ENCODE data around the gene CFAP46.
A peak's percentile ranks its signal among the peaks of the same experiment; 100 is the strongest.

CFAP46 gene

DNA sequence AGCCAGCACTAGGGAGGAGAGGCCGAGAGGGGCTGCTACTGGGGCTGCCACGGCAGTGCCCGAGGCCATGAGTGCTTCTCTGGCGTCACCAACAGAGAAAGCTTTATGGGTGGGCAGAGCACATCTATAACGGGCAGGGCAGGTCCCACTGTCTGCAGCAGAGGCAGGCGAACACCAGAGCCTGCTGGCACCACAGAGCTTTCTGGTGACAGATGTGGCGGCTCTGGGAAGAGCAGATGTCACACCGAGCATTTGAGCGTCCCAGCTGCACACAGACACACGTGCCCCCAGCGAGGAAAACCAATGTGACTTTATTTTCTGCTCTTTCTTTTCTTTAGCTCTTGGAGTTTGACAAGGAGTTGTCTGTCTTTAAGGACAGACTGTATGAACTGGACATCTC, 176.9 kb downstream of the CFAP46 start:
- Mint-ChIP-seq H3K27me3 (no peaks in the 10 kb centered on the region), H3K27ac (no peak overlapping the region), H3K4me1 (peaks cover 24% of the 10 kb centered on the region), H3K4me3 (no peak overlapping the region), H3K9me3 (no peaks in the 10 kb centered on the region)
- DNase-seq (no peak), ATAC-seq (no peak)

DNA sequence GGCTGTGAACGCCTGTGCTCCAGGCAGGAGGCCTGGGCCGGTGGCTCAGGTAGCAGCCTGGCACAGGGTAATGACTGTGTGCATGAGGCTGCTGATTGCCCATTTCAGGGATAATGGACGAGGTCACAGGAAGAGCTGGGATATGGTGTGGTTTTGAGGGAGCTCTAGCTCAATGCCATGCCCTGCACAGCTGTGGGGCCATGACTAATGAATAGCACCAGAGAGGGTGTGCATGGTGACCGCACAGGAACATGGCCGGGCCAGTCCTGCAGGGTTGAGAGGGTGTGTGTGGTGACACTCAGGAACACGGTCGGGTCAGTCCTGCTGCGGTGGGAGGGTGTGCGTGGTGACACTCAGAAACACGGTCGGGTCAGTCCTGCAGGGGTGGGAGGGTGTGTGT, 178.3 kb downstream of the CFAP46 start:
- Mint-ChIP-seq H3K27me3 (no peaks in the 10 kb centered on the region), H3K4me1 (peaks cover 24% of the 10 kb centered on the region), H3K9me3 (no peaks in the 10 kb centered on the region), H3K27ac (peak overlapping the region in 1 of 2 donors; percentile 92), H3K4me3 (no peak overlapping the region)
- no peak for DNase-seq
- no peak for ATAC-seq

DNA sequence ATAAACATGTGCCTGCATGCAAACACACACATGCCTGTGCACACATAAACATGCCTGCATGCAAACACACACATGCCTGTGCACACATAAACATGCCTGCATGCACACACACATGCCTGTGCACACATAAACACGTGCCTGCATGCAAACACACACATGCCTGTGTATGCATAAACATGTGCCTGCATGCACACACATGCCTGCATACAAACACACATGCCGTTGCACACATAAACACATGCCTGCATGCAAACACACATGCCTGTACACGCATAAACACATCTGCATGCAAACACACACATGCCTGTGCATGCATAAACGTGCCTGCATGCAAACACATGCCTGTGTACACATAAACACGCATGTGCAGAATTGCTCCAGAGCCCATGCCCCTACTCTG, 178.8 kb downstream of the CFAP46 start:
- no peaks in the 10 kb centered on the region for H3K9me3 Mint-ChIP-seq
- ATAC-seq (no peak), DNase-seq (no peak)
- H3K27ac Mint-ChIP-seq = no peak overlapping the region
- H3K27me3 Mint-ChIP-seq = no peaks in the 10 kb centered on the region
- H3K4me3 Mint-ChIP-seq = no peak overlapping the region
- H3K4me1 Mint-ChIP-seq = peaks cover 24% of the 10 kb centered on the region

DNA sequence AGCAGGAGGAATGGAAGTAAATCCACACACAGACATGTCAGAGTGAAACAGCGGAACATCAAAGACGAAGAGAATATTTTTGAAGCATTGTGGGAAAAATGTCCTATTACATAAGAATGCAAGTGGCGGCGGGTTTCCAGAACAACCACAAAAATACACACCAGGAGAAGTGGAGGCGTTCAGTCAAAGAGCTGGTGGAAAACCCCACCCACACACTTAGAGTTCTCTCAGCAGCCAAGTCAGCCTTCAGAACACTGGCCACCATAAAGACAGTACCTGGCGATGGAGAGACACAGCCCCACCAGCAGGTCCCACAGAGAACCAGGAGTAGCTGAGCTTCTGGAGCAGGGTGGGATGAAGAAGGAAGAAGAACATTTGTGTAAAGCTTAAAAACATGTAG, 180.1 kb downstream of the CFAP46 start:
- Mint-ChIP-seq H3K4me1 (peaks cover 24% of the 10 kb centered on the region), H3K27ac (peak overlapping the region in 1 of 2 donors; percentile 75), H3K27me3 (no peaks in the 10 kb centered on the region), H3K4me3 (peak overlapping the region in 1 of 2 donors; percentile 3), H3K9me3 (no peaks in the 10 kb centered on the region)
- DNase-seq (no peak), ATAC-seq (peak; percentile 52)

DNA sequence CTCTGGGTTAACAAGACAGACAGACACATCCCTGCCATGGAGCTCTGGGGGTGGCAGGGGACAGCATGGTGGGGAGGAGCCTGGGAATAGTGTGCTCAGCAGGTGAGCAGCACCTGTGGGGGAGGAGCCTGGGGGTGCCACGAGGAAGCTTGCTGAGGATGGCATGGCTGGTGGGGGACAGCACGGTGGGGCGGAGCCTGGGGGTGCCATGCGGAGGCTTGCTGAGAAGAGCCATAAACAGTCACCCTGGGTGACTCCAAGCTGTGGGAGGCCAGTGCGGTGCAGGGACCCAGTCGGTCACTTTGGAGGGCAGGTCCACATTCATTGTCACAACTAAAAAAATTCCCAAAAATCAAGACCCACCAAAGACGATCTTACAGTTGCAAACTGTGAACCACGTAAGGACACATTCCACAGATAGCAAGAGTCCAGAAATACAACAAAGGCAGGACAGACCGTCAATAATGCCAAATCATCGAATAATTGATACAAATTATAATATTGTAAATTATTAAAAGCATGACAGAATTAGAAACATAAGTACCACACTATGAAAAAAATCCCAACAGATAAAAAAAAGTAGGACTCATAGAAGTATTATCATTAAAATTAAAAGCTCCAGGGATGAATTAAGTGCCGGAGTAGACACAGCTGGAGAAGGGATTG, 180.8 kb downstream of the CFAP46 start:
- Mint-ChIP-seq H3K4me3 (no peak overlapping the region), H3K9me3 (no peaks in the 10 kb centered on the region), H3K27ac (peak overlapping the region in 1 of 2 donors; percentile 69), H3K4me1 (peaks cover 24% of the 10 kb centered on the region), H3K27me3 (no peaks in the 10 kb centered on the region)
- DNase-seq = no peak
- no peak for ATAC-seq

DNA sequence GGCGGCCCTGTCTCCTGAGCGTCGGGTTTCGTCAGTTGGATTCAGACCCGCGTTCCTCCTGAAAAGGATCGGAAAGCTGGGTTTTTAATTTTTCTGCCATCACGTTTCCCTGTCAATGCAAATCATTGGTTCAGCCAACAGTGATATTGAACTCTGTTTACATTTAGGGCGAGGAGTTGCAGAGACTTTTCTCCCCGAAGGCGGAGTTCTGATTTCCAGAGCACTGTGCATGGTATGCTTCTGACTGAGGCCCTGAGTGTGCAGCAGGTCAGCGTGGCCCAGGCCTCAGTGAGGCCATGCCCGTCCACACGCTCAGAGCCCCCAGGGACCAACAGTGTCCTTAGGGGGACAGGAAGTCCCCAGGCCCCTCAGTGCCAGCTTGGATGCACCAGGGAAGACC, 183.5 kb downstream of the CFAP46 start:
- Mint-ChIP-seq H3K27ac (no peak overlapping the region), H3K4me1 (peaks cover 24% of the 10 kb centered on the region), H3K27me3 (no peaks in the 10 kb centered on the region), H3K4me3 (no peak overlapping the region), H3K9me3 (peaks cover 8 to 18% of the 10 kb centered on the region in 2 donors)
- no peak for ATAC-seq
- DNase-seq = no peak

Measured in stimulated activated naive CD8-positive, alpha-beta T cell treated with anti-CD3 and anti-CD28 coated beads, Interleukin-15, amount 100 ng/mL, for 72 hours (primary cell).